Mesendoderm (in vitro differentiated cells): ENCODE data around the gene CTXN1.
"Not testable (repeated sequence)": the region's sequence is repeated elsewhere in the genome, so short reads cannot be mapped to it uniquely, and the experiment has no call there.

ENCODE experiments used
- DNase-seq: peaks from one replicate; pipeline ENCODE4 v3.0.0; 2013
- H2AK5ac ChIP-seq: 2 replicates; pipeline ENCODE4 v1.6.1; 2013; ENCODE audit warnings: low read length, inconsistent platforms
- H2BK120ac ChIP-seq: 2 replicates; pipeline ENCODE4 v1.6.1; 2013; ENCODE audit warnings: low read depth, mild to moderate bottlenecking, low read length, moderate library complexity, mixed read lengths
- H2BK15ac ChIP-seq: replicated peaks from 2 replicates; pipeline ENCODE4 v1.6.1; 2013; ENCODE audit warnings: low read depth, mild to moderate bottlenecking, moderate library complexity
- H2BK5ac ChIP-seq: 2 replicates; pipeline ENCODE4 v1.6.1; 2013; ENCODE audit warnings: low read length, inconsistent platforms
- H3K18ac ChIP-seq: 2 replicates; pipeline ENCODE4 v1.6.1; 2013; ENCODE audit warnings: mild to moderate bottlenecking, low read length, mixed read lengths
- H3K23ac ChIP-seq: one replicate; pipeline ENCODE4 v1.6.1; 2013; ENCODE audit warnings: low read length
- H3K27ac ChIP-seq: 2 replicates; pipeline ENCODE4 v1.5.1; 2013; ENCODE audit warnings: low read depth, mild to moderate bottlenecking, inconsistent platforms, low read length, moderate library complexity
- H3K27me3 ChIP-seq: 2 replicates; pipeline ENCODE4 v1.6.1; 2013; ENCODE audit warnings: low read length, control low read depth, mild to moderate bottlenecking, inconsistent platforms; ENCODE audit not compliant: insufficient read depth, poor library complexity
- H3K36me3 ChIP-seq: 2 replicates; pipeline ENCODE4 v1.6.1; 2013; ENCODE audit warnings: low read length, inconsistent platforms; ENCODE audit not compliant: control insufficient read depth, insufficient read depth
- H3K4ac ChIP-seq: one replicate; pipeline ENCODE4 v1.6.1; 2013; ENCODE audit warnings: low read depth, mild to moderate bottlenecking, low read length, moderate library complexity
- H3K4me1 ChIP-seq: 2 replicates; pipeline ENCODE4 v1.6.1; 2013; ENCODE audit warnings: low read depth, low read length, inconsistent platforms; ENCODE audit not compliant: control insufficient read depth
- H3K4me2 ChIP-seq: 2 replicates; pipeline ENCODE4 v1.6.1; 2013; ENCODE audit warnings: low read length
- H3K4me3 ChIP-seq: 2 replicates; pipeline ENCODE4 v1.5.1; 2013; ENCODE audit warnings: mild to moderate bottlenecking, low read length
- H3K56ac ChIP-seq: one replicate; pipeline ENCODE4 v1.6.1; 2013; ENCODE audit warnings: low read length
- H3K79me1 ChIP-seq: 2 replicates; pipeline ENCODE4 v1.6.1; 2013; ENCODE audit warnings: low read length, inconsistent platforms
- H3K79me2 ChIP-seq: 2 replicates; pipeline ENCODE4 v1.6.1; 2013; ENCODE audit warnings: mild to moderate bottlenecking, low read length; ENCODE audit not compliant: control insufficient read depth, insufficient read depth
- H3K9ac ChIP-seq: 2 replicates; pipeline ENCODE4 v1.6.1; 2013; ENCODE audit warnings: low read length, inconsistent platforms
- H4K5ac ChIP-seq: one replicate; pipeline ENCODE4 v1.6.1; 2013; ENCODE audit warnings: low read length
- H4K8ac ChIP-seq: one replicate; pipeline ENCODE4 v1.6.1; 2013; ENCODE audit warnings: low read depth, mild to moderate bottlenecking, control low read depth, low read length, moderate library complexity
- WGBS: extraction: QIAGEN DNeasy Blood & Tissue Kit; methylation state at CpG from one replicate; pipeline ENCODE4 v1.1.7; 2013; ENCODE audit warnings: low lambda C conversion rate, missing lambda C conversion rate; ENCODE audit not compliant: insufficient coverage; ENCODE audit errors: extremely low coverage; 5-methylcytosine and 5-hydroxymethylcytosine counted together

The CTXN1 gene

DNA sequence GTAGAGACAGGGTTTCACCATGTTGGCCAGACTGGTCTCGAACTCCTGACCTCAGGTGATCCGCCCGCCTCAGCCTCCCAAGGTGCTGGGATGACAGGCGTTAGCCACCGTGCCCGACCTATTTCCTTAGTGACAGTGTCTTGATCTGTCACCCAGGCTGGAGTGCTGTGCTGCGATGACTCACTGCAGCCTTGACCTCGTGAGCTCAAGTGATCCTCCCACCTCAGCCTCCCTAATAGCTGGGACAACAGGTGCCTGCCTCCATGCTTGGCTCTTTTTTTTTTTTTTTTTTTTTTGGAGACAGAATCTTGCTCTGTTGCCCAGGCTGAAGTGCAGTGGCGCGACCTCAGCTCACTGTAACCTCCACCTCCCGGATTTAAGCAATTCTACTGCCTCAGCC lies 4.1 kb upstream of the CTXN1 start:
- not testable (repeated sequence) for H2BK5ac ChIP-seq, H3K4me3 ChIP-seq, H2BK120ac ChIP-seq, H3K18ac ChIP-seq, H3K4me1 ChIP-seq, H3K79me2 ChIP-seq, H3K56ac ChIP-seq, H4K8ac ChIP-seq, H3K27ac ChIP-seq, H3K4ac ChIP-seq, H3K27me3 ChIP-seq, H2BK15ac ChIP-seq, DNase-seq, H3K79me1 ChIP-seq, H3K23ac ChIP-seq, H3K9ac ChIP-seq, H3K4me2 ChIP-seq, H4K5ac ChIP-seq, H2AK5ac ChIP-seq
- WGBS: no CpG with 5 or more reads among the region's 11 CpGs
- H3K36me3 ChIP-seq: peaks cover 10% of the 10 kb centered on the region

DNA sequence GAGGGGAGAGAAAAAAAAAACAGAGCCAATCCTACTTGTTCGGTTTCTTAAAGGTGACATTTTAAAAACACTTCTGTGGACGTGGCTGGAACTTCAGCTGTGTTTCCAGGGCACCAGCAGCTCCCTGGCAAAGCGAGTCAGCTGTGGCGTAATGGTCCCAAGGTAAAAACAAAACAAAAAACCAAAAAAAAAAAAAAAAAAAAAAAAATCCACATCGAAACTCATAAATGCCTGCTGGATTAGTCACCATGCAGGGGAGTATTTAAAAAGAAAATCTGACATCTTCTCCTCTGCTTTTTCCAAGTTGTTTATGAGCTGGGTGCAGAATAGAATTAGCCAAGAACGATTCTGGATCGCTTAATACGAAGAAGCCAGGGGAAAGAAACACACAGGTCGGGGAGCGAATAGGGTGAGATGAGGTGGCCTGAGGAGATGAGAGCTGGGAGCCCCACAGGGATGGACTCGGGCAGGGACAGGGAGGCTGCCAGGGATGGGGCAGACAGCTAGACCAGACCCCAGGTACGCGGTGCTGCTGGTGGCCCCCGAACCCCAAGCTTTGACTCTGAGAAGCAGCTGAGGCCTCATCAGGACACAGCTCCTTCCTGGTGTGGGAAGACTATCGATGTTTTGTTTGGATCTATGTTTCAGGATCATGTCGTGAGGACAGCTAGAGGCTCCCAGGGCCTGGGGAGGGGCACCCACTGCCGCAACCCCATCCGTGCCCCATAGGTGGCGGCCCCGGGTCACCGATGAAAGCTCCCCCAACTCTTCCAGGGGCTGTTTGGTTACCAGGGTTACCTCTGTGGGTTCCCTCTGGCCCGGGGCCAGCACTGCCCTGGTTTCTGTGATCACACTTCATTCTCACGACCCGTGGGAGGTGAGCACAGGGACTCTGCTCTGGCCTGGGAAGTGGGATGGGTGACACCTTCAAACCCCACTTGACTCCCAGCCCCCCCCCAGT lies 3.1 kb upstream of the CTXN1 start:
- peak; percentile 91 for DNase-seq
- H4K8ac ChIP-seq: no peak overlapping the region
- H4K5ac ChIP-seq: no peak overlapping the region
- no peak overlapping the region for H3K9ac ChIP-seq
- no peak overlapping the region for H3K4me2 ChIP-seq
- H3K79me2 ChIP-seq: no peaks in the 10 kb centered on the region
- no peak overlapping the region for H2AK5ac ChIP-seq
- no peak overlapping the region for H3K56ac ChIP-seq
- H3K27ac ChIP-seq: no peak overlapping the region
- no peak overlapping the region for H2BK120ac ChIP-seq
- WGBS: no CpG with 5 or more reads among the region's 24 CpGs
- no peaks in the 10 kb centered on the region for H3K27me3 ChIP-seq
- H3K36me3 ChIP-seq: peaks cover 8% of the 10 kb centered on the region
- no peaks in the 10 kb centered on the region for H3K79me1 ChIP-seq
- H3K4me3 ChIP-seq: no peak overlapping the region
- no peak overlapping the region for H3K4ac ChIP-seq
- no peak overlapping the region for H2BK15ac ChIP-seq
- no peak overlapping the region for H3K18ac ChIP-seq
- H3K4me1 ChIP-seq: no peaks in the 10 kb centered on the region
- no peak overlapping the region for H2BK5ac ChIP-seq
- H3K23ac ChIP-seq: no peak overlapping the region

DNA sequence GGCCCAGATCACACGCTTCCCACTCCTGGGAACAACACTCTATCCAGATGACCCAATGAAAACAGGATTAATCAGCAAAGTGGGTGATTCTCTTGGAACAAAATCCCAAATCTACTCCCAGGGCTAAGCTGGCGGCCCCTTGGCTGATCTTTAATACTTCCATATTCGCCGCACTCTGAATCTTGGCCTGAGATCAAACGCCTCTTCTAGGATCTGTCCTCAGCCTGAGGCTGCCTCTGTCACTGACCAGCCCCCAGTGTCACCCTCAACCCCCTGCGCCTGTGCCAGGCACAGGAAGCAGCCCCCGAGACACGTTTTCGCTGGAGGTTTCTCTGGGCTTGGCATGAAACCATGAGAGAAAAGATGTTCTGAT lies 2.4 kb upstream of the CTXN1 start:
- Histone ChIP-seq H3K27ac (no peak overlapping the region), H3K56ac (no peak overlapping the region), H3K9ac (no peak overlapping the region), H3K23ac (no peak overlapping the region), H3K4ac (no peak overlapping the region), H3K4me2 (no peak overlapping the region), H4K8ac (no peak overlapping the region), H3K27me3 (no peaks in the 10 kb centered on the region), H2AK5ac (no peak overlapping the region), H3K79me1 (no peaks in the 10 kb centered on the region), H4K5ac (no peak overlapping the region), H2BK5ac (no peak overlapping the region), H2BK120ac (no peak overlapping the region), H2BK15ac (no peak overlapping the region), H3K79me2 (no peaks in the 10 kb centered on the region), H3K4me1 (no peaks in the 10 kb centered on the region), H3K36me3 (peaks cover 7% of the 10 kb centered on the region), H3K18ac (no peak overlapping the region), H3K4me3 (no peak overlapping the region)
- DNase-seq: no peak
- WGBS: no CpG with 5 or more reads among the region's 9 CpGs

DNA sequence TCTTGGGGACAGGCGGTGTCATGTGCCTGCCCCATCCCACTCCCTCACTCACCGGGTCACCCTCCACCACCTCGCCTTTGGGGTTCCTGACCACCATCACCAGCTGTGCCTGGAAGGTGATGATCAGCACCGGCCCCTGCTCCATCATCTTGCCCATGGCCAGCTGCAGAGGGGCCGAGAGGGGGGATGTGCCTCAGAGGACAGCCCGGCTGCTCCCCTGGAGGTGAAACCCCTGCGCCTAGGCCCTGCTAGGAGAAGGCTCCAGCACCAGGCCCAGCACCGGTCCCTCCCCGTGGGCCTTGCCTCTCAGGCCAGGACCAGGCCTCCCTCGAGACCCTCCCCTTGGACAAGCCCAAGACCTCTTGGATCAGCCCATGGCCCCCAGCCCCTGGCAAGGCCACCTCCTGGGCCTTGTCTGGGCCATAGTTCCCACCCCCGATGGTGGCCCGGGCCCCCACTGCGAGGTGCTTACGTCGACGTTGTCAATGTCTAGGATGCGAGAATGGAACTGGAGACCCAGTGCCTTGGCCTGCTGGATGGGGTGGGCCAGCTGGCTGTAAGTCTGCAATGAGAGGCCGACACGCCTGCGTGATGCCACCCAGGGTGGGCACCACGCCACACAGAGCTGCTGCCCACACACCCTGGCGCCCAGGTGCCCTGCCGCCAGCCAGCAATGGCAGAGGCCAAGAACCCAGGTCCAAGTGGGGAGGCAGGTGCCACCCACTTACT lies 1.8 kb upstream of the CTXN1 start:
- no peak for DNase-seq
- H3K27me3 ChIP-seq: no peaks in the 10 kb centered on the region
- H3K23ac ChIP-seq: no peak overlapping the region

DNA sequence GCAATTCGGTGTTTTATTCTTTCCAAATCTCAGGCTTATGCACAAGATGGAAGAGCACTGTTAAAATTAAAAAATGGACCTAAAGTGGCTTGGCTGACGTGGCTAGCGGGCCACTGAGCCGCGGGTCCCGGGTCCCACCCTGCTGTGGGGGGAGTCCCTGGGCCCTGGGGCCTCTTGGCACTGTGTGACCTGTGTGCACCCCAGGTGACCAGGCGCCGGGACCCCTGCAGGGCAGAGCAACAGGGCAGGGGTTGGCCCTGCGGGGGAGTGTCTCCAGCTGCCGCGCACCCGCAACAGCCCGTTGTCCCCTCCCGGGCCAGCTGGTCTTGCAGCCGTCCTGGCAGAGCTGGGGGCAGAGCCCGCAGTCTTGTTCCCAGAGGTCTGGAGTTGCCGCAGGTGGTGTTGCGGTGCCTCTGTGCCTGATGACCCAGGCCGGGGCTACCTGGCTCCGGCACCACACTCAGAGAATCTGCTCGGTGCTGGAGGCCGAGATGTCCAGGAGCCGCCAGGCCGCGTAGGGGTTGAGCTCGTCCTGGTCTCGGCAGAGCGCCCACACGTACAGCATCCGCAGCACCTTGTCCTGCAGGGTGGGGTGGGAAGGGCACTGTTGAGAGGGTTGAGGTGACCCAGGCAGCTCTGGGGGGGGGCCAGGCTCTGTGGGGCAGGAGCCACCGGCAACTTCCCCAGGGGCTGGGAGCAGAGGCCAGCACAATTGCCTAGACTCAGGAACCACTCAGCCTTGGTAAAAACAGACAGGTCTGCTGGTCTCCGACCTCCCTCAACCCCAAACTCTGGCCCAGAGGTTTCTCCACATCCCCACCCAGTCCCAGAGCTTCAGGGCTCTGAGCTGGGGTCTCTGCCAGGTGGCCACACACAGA lies 1.0 kb upstream of the CTXN1 start:
- no peak overlapping the region for H2BK5ac ChIP-seq
- peak overlapping the region; percentile 89 for H3K56ac ChIP-seq
- no peaks in the 10 kb centered on the region for H3K4me1 ChIP-seq
- no peak for DNase-seq
- no peak overlapping the region for H3K23ac ChIP-seq
- WGBS: no CpG with 5 or more reads among the region's 32 CpGs
- peak overlapping the region; percentile 79 for H3K9ac ChIP-seq
- no peak overlapping the region for H3K4ac ChIP-seq
- no peak overlapping the region for H3K4me3 ChIP-seq
- no peak overlapping the region for H2AK5ac ChIP-seq
- H3K79me2 ChIP-seq: no peaks in the 10 kb centered on the region
- H4K8ac ChIP-seq: no peak overlapping the region
- H3K4me2 ChIP-seq: no peak overlapping the region
- H4K5ac ChIP-seq: no peak overlapping the region
- no peaks in the 10 kb centered on the region for H3K79me1 ChIP-seq
- H3K27me3 ChIP-seq: no peaks in the 10 kb centered on the region
- no peak overlapping the region for H2BK120ac ChIP-seq
- no peak overlapping the region for H2BK15ac ChIP-seq
- H3K27ac ChIP-seq: no peak overlapping the region
- H3K36me3 ChIP-seq: peaks cover 2% of the 10 kb centered on the region
- no peak overlapping the region for H3K18ac ChIP-seq

More for the DNA sequence above, 1.8 kb upstream of the CTXN1 start:
- Histone ChIP-seq H3K4me1 (no peaks in the 10 kb centered on the region), H3K79me1 (no peaks in the 10 kb centered on the region), H3K56ac (no peak overlapping the region), H3K36me3 (peaks cover 5% of the 10 kb centered on the region), H3K27ac (no peak overlapping the region), H2BK15ac (no peak overlapping the region), H3K79me2 (no peaks in the 10 kb centered on the region), H2BK5ac (no peak overlapping the region), H3K4me2 (no peak overlapping the region), H2AK5ac (no peak overlapping the region), H4K5ac (no peak overlapping the region), H2BK120ac (no peak overlapping the region), H4K8ac (no peak overlapping the region), H3K4ac (no peak overlapping the region), H3K4me3 (no peak overlapping the region), H3K9ac (no peak overlapping the region), H3K18ac (no peak overlapping the region)
- WGBS: no CpG with 5 or more reads among the region's 23 CpGs
